ENCODE measurements around the gene PRIM2.
"Not testable (repeated sequence)": the region's sequence is repeated elsewhere in the genome, so short reads cannot be mapped to it uniquely, and the experiment has no call there.

PRIM2 gene

DNA sequence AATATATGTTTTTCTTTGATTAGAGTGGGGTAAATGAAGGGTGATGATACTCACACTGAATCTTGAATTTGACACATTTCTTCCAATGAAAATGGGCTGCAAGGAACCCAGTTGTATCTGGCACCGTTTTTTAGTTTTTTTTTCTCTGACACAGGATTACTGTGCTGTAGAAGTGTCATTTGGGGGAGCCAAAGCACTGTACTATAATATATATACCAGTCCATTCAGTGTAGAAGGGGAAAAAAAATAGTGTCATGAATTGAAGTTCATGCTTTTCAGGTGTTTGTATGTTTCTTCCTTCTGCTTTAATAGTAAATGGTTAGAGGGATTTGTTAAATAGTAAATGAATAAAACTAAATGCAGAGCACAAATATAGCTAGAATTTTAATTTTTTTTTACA, 35.2 kb downstream of the PRIM2 start:
- H3K27ac ChIP-seq (ENCODE audit: low read length); H3K4me3 ChIP-seq (ENCODE audit: low read length); H3K9me2 ChIP-seq (replicated peaks; ENCODE audit: insufficient read depth, low read length); H3F3A ChIP-seq (ENCODE audit: insufficient read depth, low read length); H2AFZ ChIP-seq (ENCODE audit: low read length); H4K20me1 ChIP-seq (ENCODE audit: insufficient read depth, low read length); H3K4me1 ChIP-seq (ENCODE audit: low read length); H3K9me3 ChIP-seq (replicated peaks; ENCODE audit: insufficient read depth, low read length); H3K9ac ChIP-seq (ENCODE audit: low read length); DNase-seq; H3K27me3 ChIP-seq (replicated peaks; ENCODE audit: insufficient read depth, low read length); H3K79me2 ChIP-seq (ENCODE audit: low read length); H3K4me2 ChIP-seq (ENCODE audit: low read depth, low read length); H3K36me3 ChIP-seq (replicated peaks; ENCODE audit: insufficient read depth, low read length): not testable (repeated sequence)

DNA sequence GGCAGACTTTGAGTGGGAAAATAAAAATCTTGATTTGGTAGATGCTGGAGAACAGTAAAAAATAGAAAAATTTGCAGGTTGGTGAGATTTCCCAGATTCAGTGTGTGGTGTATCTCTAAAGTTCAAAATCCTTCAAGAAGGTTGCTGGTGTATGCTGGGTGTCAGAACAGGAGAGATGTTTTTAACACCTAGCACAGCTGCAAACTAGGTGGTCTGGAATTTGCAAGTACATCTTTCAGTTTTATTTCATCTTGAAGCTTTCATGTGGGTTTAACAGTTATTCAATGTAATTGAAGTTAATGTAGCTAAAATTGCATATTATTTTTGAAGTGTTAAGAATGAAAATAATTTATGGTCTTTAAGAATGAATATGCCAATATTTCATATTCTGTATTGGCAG, 40.9 kb downstream of the PRIM2 start:
- H3K4me3 ChIP-seq (ENCODE audit: low read length); H3K9me3 ChIP-seq (replicated peaks; ENCODE audit: insufficient read depth, low read length); H3F3A ChIP-seq (ENCODE audit: insufficient read depth, low read length); H4K20me1 ChIP-seq (ENCODE audit: insufficient read depth, low read length); H3K9me2 ChIP-seq (replicated peaks; ENCODE audit: insufficient read depth, low read length); H3K79me2 ChIP-seq (ENCODE audit: low read length); H3K9ac ChIP-seq (ENCODE audit: low read length); H3K4me2 ChIP-seq (ENCODE audit: low read depth, low read length); H3K27me3 ChIP-seq (replicated peaks; ENCODE audit: insufficient read depth, low read length); DNase-seq; H3K36me3 ChIP-seq (replicated peaks; ENCODE audit: insufficient read depth, low read length); H3K27ac ChIP-seq (ENCODE audit: low read length); H3K4me1 ChIP-seq (ENCODE audit: low read length); H2AFZ ChIP-seq (ENCODE audit: low read length): not testable (repeated sequence)

DNA sequence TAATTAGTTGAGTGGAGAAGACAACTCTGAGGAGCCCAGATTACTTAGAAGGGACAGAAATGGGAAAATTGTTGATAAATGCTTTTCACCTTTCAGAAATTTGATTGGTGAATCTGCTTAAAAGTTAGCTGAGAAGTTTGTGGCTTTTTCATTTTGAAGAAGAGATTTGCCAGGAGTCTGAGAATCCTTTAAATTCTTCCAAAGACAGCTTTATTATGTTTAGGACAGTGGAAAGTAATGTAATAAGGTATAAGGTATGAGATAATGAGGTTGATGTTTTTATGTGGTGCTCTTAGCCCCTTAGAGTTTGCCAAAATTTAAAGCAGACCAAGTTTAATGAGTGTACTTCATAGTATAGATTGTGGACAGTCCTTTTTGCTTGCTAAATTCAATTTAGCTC, 42.3 kb downstream of the PRIM2 start:
- H3K36me3 ChIP-seq (replicated peaks; ENCODE audit: insufficient read depth, low read length); DNase-seq; H3K27me3 ChIP-seq (replicated peaks; ENCODE audit: insufficient read depth, low read length); H3K79me2 ChIP-seq (ENCODE audit: low read length); H3K9me3 ChIP-seq (replicated peaks; ENCODE audit: insufficient read depth, low read length); H2AFZ ChIP-seq (ENCODE audit: low read length); H3K4me2 ChIP-seq (ENCODE audit: low read depth, low read length); H3F3A ChIP-seq (ENCODE audit: insufficient read depth, low read length); H3K27ac ChIP-seq (ENCODE audit: low read length); H4K20me1 ChIP-seq (ENCODE audit: insufficient read depth, low read length); H3K9ac ChIP-seq (ENCODE audit: low read length); H3K9me2 ChIP-seq (replicated peaks; ENCODE audit: insufficient read depth, low read length); H3K4me3 ChIP-seq (ENCODE audit: low read length); H3K4me1 ChIP-seq (ENCODE audit: low read length): not testable (repeated sequence)

DNA sequence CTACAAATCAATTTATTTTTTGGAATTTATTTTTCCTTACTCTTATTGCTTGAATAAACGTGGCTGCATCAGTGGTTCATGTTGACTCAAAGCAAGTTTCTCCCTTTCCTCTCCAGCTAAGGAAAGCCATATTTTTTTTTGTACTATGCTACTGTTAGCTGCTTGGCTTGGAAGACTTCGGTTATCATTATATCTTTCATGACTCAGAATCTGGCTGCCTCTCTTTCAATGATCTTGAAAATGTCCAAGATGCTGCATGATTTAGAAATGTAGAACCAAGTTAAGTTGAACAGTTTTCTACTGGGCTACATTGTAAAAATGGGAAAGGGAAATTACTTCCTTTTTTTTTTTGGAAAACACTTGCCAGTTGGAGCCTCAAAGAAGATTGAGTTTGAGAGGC, 44.9 kb downstream of the PRIM2 start:
- H3K27me3 ChIP-seq (replicated peaks; ENCODE audit: insufficient read depth, low read length); H3K9me3 ChIP-seq (replicated peaks; ENCODE audit: insufficient read depth, low read length); H3K4me3 ChIP-seq (ENCODE audit: low read length); H3K9me2 ChIP-seq (replicated peaks; ENCODE audit: insufficient read depth, low read length); H3K79me2 ChIP-seq (ENCODE audit: low read length); H3K4me1 ChIP-seq (ENCODE audit: low read length); H3K9ac ChIP-seq (ENCODE audit: low read length); H2AFZ ChIP-seq (ENCODE audit: low read length); H3K4me2 ChIP-seq (ENCODE audit: low read depth, low read length); H4K20me1 ChIP-seq (ENCODE audit: insufficient read depth, low read length); H3K36me3 ChIP-seq (replicated peaks; ENCODE audit: insufficient read depth, low read length); H3K27ac ChIP-seq (ENCODE audit: low read length); DNase-seq; H3F3A ChIP-seq (ENCODE audit: insufficient read depth, low read length): not testable (repeated sequence)

DNA sequence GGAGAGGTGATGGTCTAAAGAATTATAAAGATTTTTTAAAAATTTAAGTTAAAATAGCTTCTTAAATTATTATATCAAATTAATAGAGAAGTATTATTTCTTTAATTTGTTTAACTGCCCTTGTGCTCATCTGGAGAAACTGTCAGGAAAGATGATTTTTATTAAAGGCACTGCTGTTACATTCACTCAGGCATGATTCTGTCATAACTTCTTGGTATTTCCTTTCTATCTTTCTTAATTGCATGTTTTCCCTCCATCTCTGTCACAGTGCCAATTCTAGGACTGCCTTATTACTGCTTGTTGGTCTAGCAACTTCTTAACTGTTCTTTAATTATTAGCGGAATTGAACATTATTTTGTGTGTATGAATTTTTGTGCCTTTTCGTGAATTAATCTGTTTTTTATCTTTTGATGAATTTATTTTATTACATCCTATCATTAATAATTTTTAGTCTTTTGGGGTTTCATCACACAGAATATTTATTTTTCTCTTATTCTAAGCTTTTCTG, 47.7 kb downstream of the PRIM2 start:
- not testable (repeated sequence) for H2AFZ ChIP-seq (ENCODE audit: low read length); H3K79me2 ChIP-seq (ENCODE audit: low read length); H3K4me3 ChIP-seq (ENCODE audit: low read length); H3K9ac ChIP-seq (ENCODE audit: low read length); H3K27me3 ChIP-seq (replicated peaks; ENCODE audit: insufficient read depth, low read length); DNase-seq; H3F3A ChIP-seq (ENCODE audit: insufficient read depth, low read length); H3K36me3 ChIP-seq (replicated peaks; ENCODE audit: insufficient read depth, low read length); H3K4me1 ChIP-seq (ENCODE audit: low read length); H3K4me2 ChIP-seq (ENCODE audit: low read depth, low read length); H3K27ac ChIP-seq (ENCODE audit: low read length); H4K20me1 ChIP-seq (ENCODE audit: insufficient read depth, low read length); H3K9me3 ChIP-seq (replicated peaks; ENCODE audit: insufficient read depth, low read length); H3K9me2 ChIP-seq (replicated peaks; ENCODE audit: insufficient read depth, low read length)

DNA sequence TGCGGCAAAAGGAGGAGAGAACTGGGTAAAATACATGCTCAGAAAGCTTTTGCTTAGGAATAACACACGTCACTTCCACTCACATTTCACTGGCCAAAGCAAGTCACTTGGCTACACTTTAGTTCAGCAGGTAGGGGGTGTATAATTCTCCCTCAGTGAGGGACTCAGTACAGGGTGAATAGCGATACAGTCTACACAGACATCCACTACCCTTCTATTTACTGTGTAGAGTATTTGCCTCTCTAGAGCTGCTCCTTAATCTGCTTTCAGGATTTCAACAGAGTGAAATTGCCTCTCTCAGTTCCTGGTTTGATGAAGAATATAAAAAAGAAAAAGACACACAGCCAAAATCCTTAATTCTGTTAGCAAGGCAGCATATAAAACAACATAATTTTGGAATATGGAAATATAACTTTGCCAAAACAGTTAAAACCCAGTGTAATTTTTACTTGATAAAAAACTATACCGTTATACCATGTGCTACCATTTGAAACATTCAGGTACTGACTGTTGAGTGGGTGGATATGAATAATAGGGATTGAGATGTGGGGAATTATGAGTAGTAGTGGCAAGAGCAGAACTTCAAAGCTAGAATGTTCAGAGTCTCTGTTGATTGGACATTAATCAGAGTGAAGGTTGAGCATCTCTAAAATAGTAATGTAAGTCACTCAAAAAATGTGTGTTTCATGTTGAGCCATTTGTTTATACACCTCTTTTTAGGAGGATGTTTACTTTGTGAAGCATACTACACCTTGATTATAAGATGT, 51.7 kb downstream of the PRIM2 start:
- not testable (repeated sequence) for H3K36me3 ChIP-seq (replicated peaks; ENCODE audit: insufficient read depth, low read length); H3K4me1 ChIP-seq (ENCODE audit: low read length); H3K27me3 ChIP-seq (replicated peaks; ENCODE audit: insufficient read depth, low read length); H3K9ac ChIP-seq (ENCODE audit: low read length); H4K20me1 ChIP-seq (ENCODE audit: insufficient read depth, low read length); H3K4me2 ChIP-seq (ENCODE audit: low read depth, low read length); H2AFZ ChIP-seq (ENCODE audit: low read length); H3K9me2 ChIP-seq (replicated peaks; ENCODE audit: insufficient read depth, low read length); H3K79me2 ChIP-seq (ENCODE audit: low read length); H3F3A ChIP-seq (ENCODE audit: insufficient read depth, low read length); DNase-seq; H3K4me3 ChIP-seq (ENCODE audit: low read length); H3K9me3 ChIP-seq (replicated peaks; ENCODE audit: insufficient read depth, low read length); H3K27ac ChIP-seq (ENCODE audit: low read length)

DNA sequence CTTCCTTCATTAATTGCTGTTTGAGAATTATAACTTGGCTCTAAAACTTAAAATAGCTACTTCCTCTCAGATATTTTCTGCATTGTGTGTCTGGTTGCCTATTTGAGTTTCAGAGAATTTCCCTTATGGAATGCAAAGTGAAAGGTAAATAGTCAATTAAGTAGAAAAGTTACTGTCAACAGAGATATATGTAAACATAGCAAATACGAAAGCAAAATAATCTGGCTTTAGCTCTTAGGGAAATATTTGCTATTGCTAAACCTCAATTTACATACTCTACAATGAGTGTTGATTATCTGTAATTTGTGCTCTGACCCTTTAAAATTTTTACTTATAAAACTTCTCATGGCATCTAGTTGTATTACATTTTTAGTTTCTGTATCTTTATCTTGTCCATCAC, 54.3 kb downstream of the PRIM2 start:
- H3K9ac ChIP-seq (ENCODE audit: low read length); H3K27me3 ChIP-seq (replicated peaks; ENCODE audit: insufficient read depth, low read length); H2AFZ ChIP-seq (ENCODE audit: low read length); H3K9me2 ChIP-seq (replicated peaks; ENCODE audit: insufficient read depth, low read length); H3K79me2 ChIP-seq (ENCODE audit: low read length); H3K4me2 ChIP-seq (ENCODE audit: low read depth, low read length); H3F3A ChIP-seq (ENCODE audit: insufficient read depth, low read length); H3K27ac ChIP-seq (ENCODE audit: low read length); H3K4me3 ChIP-seq (ENCODE audit: low read length); DNase-seq; H3K4me1 ChIP-seq (ENCODE audit: low read length); H4K20me1 ChIP-seq (ENCODE audit: insufficient read depth, low read length); H3K36me3 ChIP-seq (replicated peaks; ENCODE audit: insufficient read depth, low read length); H3K9me3 ChIP-seq (replicated peaks; ENCODE audit: insufficient read depth, low read length): not testable (repeated sequence)

DNA sequence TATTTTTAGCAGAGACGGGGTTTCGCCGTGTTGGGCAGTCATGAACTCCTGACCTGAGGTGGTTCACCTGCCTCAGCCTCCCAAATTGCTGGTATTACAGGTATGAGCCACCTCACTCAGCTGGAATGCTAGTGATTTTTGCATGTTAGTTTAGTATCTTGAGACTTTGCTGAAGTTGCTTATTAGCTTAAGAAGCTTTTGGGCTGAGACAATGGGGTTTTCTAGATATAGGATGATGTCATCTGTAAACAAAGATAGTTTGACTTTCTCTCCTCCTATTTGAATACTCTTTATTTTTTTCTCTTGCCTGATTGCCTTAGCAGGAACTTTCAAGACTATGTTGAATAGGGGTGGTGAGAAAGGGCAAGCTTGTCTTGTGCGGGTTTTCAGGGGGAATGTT, 57.3 kb downstream of the PRIM2 start:
- not testable (repeated sequence) for H3K9me3 ChIP-seq (replicated peaks; ENCODE audit: insufficient read depth, low read length); H2AFZ ChIP-seq (ENCODE audit: low read length); H3K79me2 ChIP-seq (ENCODE audit: low read length); H3K4me2 ChIP-seq (ENCODE audit: low read depth, low read length); H3K9ac ChIP-seq (ENCODE audit: low read length); H3K27me3 ChIP-seq (replicated peaks; ENCODE audit: insufficient read depth, low read length); DNase-seq; H3K4me1 ChIP-seq (ENCODE audit: low read length); H3K27ac ChIP-seq (ENCODE audit: low read length); H3F3A ChIP-seq (ENCODE audit: insufficient read depth, low read length); H3K36me3 ChIP-seq (replicated peaks; ENCODE audit: insufficient read depth, low read length); H3K9me2 ChIP-seq (replicated peaks; ENCODE audit: insufficient read depth, low read length); H3K4me3 ChIP-seq (ENCODE audit: low read length); H4K20me1 ChIP-seq (ENCODE audit: insufficient read depth, low read length)
